GM19467 (cell line): Measurements from ENCODE around the gene AGPAT4.

Experiments used
- ATAC-seq: cut with Tn5 transposase; IDR thresholded peaks from one replicate; pipeline ENCODE4 v1.9.1; 2021; ENCODE audit warnings: mild to moderate bottlenecking, moderate library complexity; ENCODE audit not compliant: unreplicated experiment

AGPAT4 gene

GRCh38 chr6:161284653-161285052 is 10.8 kb upstream of the AGPAT4 start:
- no peak for ATAC-seq

- ATAC-seq: no peak
Measured at GRCh38 chr6:161281092-161281491, 7.2 kb upstream of the AGPAT4 start.

GRCh38 chr6:161279677-161280415 is 6.0 kb upstream of the AGPAT4 start:
- ATAC-seq: no peak

GRCh38 chr6:161276605-161277155 is 2.8 kb upstream of the AGPAT4 start:
- no peak for ATAC-seq

GRCh38 chr6:161274898-161275297 is 1.0 kb upstream of the AGPAT4 start:
- ATAC-seq: no peak

- ATAC-seq: no peak
Measured at GRCh38 chr6:161274488-161274858, 612 bp upstream of the AGPAT4 start.

- ATAC-seq: no peak
Measured at GRCh38 chr6:161273274-161273751, 548 bp downstream of the AGPAT4 start.

GRCh38 chr6:161272635-161273273 is 1.1 kb downstream of the AGPAT4 start:
- ATAC-seq: no peak

- ATAC-seq: no peak
Measured at GRCh38 chr6:161271343-161272030, 2.4 kb downstream of the AGPAT4 start.

- no peak for ATAC-seq
Measured at GRCh38 chr6:161270116-161270515, 3.7 kb downstream of the AGPAT4 start.

- ATAC-seq: no peak
Measured at GRCh38 chr6:161269310-161269709, 4.6 kb downstream of the AGPAT4 start.

GRCh38 chr6:161268531-161269210 is 5.2 kb downstream of the AGPAT4 start:
- ATAC-seq: no peak

- ATAC-seq: no peak
Measured at GRCh38 chr6:161266513-161267230, 7.2 kb downstream of the AGPAT4 start.

GRCh38 chr6:161265975-161266374 is 7.9 kb downstream of the AGPAT4 start:
- ATAC-seq: no peak

- ATAC-seq: no peak
Measured at GRCh38 chr6:161265554-161265953, 8.3 kb downstream of the AGPAT4 start.

- ATAC-seq: no peak
Measured at GRCh38 chr6:161264181-161264580, 9.7 kb downstream of the AGPAT4 start.

- ATAC-seq: no peak
Measured at GRCh38 chr6:161261816-161262215, 12.0 kb downstream of the AGPAT4 start.

- no peak for ATAC-seq
Measured at GRCh38 chr6:161261325-161261724, 12.5 kb downstream of the AGPAT4 start.

- ATAC-seq: no peak
Measured at GRCh38 chr6:161259302-161259701, 14.6 kb downstream of the AGPAT4 start.

GRCh38 chr6:161257793-161258457 is 15.9 kb downstream of the AGPAT4 start:
- ATAC-seq: no peak
